Breast epithelium (tissue), 3 donors: ENCODE results near the gene ALDH1L1.

Experiments used
- CTCF ChIP-seq, 3 donors: fragments of 450-650 bp; IDR thresholded peaks; one replicate each; pipeline ENCODE4 v1.5.1; 2016 to 2017; ENCODE audit warnings: antibody characterized with exemption in 3 of 3, mild to moderate bottlenecking in 3 of 3, moderate library complexity in 3 of 3
- POLR2A ChIP-seq: fragments of 450-650 bp; IDR thresholded peaks from one replicate; pipeline ENCODE4 v1.6.1; 2016; ENCODE audit warnings: antibody characterized with exemption, mild to moderate bottlenecking, moderate library complexity
- POLR2AphosphoS5 ChIP-seq, 3 donors: sonication (generic); formaldehyde crosslinking; IDR thresholded peaks; one replicate each; pipeline ENCODE4 v1.6.1; 2017; ENCODE audit warnings: antibody characterized with exemption in 3 of 3

- TF ChIP-seq CTCF (IDR thresholded peaks at IDR 0.05) (no peak), POLR2AphosphoS5 (IDR thresholded peaks at IDR 0.05) (no peak), POLR2A (no peak)
These were observed 119.7 kb downstream of the ALDH1L1 start for GRCh38 chr3:126060613-126061145.
